ENCODE results near the gene NECAB2.

Gene NECAB2

GRCh38 chr16:83967838-83968305 lies at the start of gene NECAB2:
Gene NECAB2, plus strand, starts transcription at chr16:83968244. Its CDS starts 405 bp downstream, at chr16:83968649.
- H3K4me2 ChIP-seq (ENCODE audit: low read length): no peak within 1 kb of the TSS
- no peaks in the 10 kb centered on the region for H3K27me3 ChIP-seq (ENCODE audit: control insufficient read depth, low read length)
- H3F3A ChIP-seq (ENCODE audit: control insufficient read depth, insufficient read depth): no peaks in the 10 kb centered on the region
- H3K9me2 ChIP-seq (replicated peaks; ENCODE audit: control insufficient read depth, low read length): no peaks in the 10 kb centered on the region
- no peaks in the 10 kb centered on the region for H3K36me3 ChIP-seq (ENCODE audit: control insufficient read depth, low read length)
- no peaks in the 10 kb centered on the region for H3K79me2 ChIP-seq (ENCODE audit: control insufficient read depth, low read length)
- H3K4me1 ChIP-seq (ENCODE audit: control insufficient read depth, low read length): no peaks in the 10 kb centered on the region
- H3K9me3 ChIP-seq (ENCODE audit: control insufficient read depth, insufficient read depth, low read length): no peaks in the 10 kb centered on the region
- H3K4me3 ChIP-seq (ENCODE audit: low read length): no peak within 1 kb of the TSS
- TF ChIP-seq, protein P1, sequence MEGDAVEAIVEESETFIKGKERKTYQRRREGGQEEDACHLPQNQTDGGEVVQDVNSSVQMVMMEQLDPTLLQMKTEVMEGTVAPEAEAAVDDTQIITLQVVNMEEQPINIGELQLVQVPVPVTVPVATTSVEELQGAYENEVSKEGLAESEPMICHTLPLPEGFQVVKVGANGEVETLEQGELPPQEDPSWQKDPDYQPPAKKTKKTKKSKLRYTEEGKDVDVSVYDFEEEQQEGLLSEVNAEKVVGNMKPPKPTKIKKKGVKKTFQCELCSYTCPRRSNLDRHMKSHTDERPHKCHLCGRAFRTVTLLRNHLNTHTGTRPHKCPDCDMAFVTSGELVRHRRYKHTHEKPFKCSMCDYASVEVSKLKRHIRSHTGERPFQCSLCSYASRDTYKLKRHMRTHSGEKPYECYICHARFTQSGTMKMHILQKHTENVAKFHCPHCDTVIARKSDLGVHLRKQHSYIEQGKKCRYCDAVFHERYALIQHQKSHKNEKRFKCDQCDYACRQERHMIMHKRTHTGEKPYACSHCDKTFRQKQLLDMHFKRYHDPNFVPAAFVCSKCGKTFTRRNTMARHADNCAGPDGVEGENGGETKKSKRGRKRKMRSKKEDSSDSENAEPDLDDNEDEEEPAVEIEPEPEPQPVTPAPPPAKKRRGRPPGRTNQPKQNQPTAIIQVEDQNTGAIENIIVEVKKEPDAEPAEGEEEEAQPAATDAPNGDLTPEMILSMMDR (IDR thresholded peaks at IDR 0.05; ENCODE audit: low read depth, low read length, poor library complexity, severe bottlenecking): peak; percentile 49
- TF ChIP-seq EZH2phosphoT487 (IDR thresholded peaks at IDR 0.05; ENCODE audit: borderline replicate concordance, low read length): no peak
- no peaks in the 10 kb centered on the region for H4K20me1 ChIP-seq (ENCODE audit: control insufficient read depth, insufficient read depth, low read depth, low read length)
- H3K27ac ChIP-seq (ENCODE audit: low read depth, low read length): no peak within 1 kb of the TSS

DNA sequence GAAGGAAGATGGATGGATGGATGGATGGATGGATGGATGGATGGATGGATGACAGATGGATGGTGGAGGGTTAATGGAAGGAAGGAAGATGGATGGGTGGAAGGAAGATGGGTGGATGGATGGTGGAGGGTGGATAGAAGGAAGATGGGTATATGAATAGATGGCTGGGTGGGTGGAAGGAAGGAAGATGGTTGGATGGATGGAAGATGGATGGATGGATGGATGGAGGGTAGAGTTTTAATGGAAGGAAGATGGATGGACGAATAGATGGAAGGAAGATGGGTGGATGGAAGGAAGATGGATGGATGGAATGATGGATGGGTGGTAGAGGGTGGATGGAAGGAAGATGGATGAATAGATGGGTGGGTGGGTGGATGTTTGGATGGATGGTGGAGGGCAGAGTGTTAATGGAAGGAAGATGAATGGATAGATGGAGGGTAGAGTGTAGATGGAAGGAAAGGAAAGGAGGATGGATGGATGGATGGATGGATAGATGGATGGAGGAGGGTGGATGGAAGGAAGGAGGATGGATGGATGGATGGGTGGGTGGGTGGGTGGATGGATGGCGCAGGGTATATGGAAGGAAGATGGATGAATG lies 47.1 kb upstream of the NECAB2 start:
- Histone ChIP-seq H3F3A (ENCODE audit: control insufficient read depth, insufficient read depth) (no peaks in the 10 kb centered on the region), H3K79me2 (ENCODE audit: control insufficient read depth, low read length) (no peaks in the 10 kb centered on the region), H3K27ac (ENCODE audit: low read depth, low read length) (no peak overlapping the region), H3K9me3 (ENCODE audit: control insufficient read depth, insufficient read depth, low read length) (no peaks in the 10 kb centered on the region), H3K9me2 (replicated peaks; ENCODE audit: control insufficient read depth, low read length) (no peaks in the 10 kb centered on the region), H4K20me1 (ENCODE audit: control insufficient read depth, insufficient read depth, low read depth, low read length) (no peaks in the 10 kb centered on the region), H3K27me3 (ENCODE audit: control insufficient read depth, low read length) (no peaks in the 10 kb centered on the region), H3K4me1 (ENCODE audit: control insufficient read depth, low read length) (no peaks in the 10 kb centered on the region), H3K36me3 (ENCODE audit: control insufficient read depth, low read length) (peaks cover 16% of the 10 kb centered on the region), H3K4me3 (ENCODE audit: low read length) (no peak overlapping the region), H3K4me2 (ENCODE audit: low read length) (no peak overlapping the region)
- TF ChIP-seq, protein P1 (IDR thresholded peaks at IDR 0.05; ENCODE audit: low read depth, low read length, poor library complexity, severe bottlenecking): no peak

- Histone ChIP-seq H3K27me3 (ENCODE audit: control insufficient read depth, low read length) (no peaks in the 10 kb centered on the region), H3K4me1 (ENCODE audit: control insufficient read depth, low read length) (no peaks in the 10 kb centered on the region), H3K4me2 (ENCODE audit: low read length) (no peak overlapping the region), H3K4me3 (ENCODE audit: low read length) (no peak overlapping the region), H4K20me1 (ENCODE audit: control insufficient read depth, insufficient read depth, low read depth, low read length) (no peaks in the 10 kb centered on the region), H3F3A (ENCODE audit: control insufficient read depth, insufficient read depth) (no peaks in the 10 kb centered on the region), H3K79me2 (ENCODE audit: control insufficient read depth, low read length) (no peaks in the 10 kb centered on the region), H3K9me3 (ENCODE audit: control insufficient read depth, insufficient read depth, low read length) (no peaks in the 10 kb centered on the region), H3K9me2 (replicated peaks; ENCODE audit: control insufficient read depth, low read length) (no peaks in the 10 kb centered on the region), H3K36me3 (ENCODE audit: control insufficient read depth, low read length) (peaks cover 4% of the 10 kb centered on the region; the same call in 1 of the 2 replicates), H3K27ac (ENCODE audit: low read depth, low read length) (no peak overlapping the region)
- no peak for TF ChIP-seq EZH2phosphoT487 (IDR thresholded peaks at IDR 0.05; ENCODE audit: borderline replicate concordance, low read length)
These were observed 44.3 kb upstream of the NECAB2 start for GRCh38 chr16:83923581-83924365.

DNA sequence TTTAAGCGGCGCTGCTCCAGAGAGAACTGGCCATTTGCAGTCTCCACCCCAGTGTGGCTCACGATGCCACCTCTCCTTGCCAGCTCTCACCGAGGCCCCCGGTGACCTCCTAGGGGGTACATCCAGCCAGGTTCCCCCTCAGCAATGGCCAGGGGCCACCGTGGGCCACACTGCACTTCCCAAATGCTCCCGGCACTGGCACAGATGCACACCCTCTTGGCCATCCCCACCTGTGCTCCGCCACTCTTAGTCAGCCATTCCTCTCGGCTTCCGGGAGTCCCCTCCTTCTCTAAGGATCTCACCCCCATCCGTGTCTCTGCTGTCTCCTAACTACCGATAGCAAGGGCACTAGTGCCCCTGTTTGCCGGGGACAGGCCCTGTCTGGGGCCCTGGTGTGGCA lies 43.4 kb upstream of the NECAB2 start:
- Histone ChIP-seq H3K36me3 (ENCODE audit: control insufficient read depth, low read length) (no peaks in the 10 kb centered on the region), H3K9me3 (ENCODE audit: control insufficient read depth, insufficient read depth, low read length) (no peaks in the 10 kb centered on the region), H3K27ac (ENCODE audit: low read depth, low read length) (no peak overlapping the region), H4K20me1 (ENCODE audit: control insufficient read depth, insufficient read depth, low read depth, low read length) (no peaks in the 10 kb centered on the region), H3K27me3 (ENCODE audit: control insufficient read depth, low read length) (no peaks in the 10 kb centered on the region), H3K4me1 (ENCODE audit: control insufficient read depth, low read length) (no peaks in the 10 kb centered on the region), H3K79me2 (ENCODE audit: control insufficient read depth, low read length) (no peaks in the 10 kb centered on the region), H3K4me2 (ENCODE audit: low read length) (no peak overlapping the region), H3K4me3 (ENCODE audit: low read length) (no peak overlapping the region), H3K9me2 (replicated peaks; ENCODE audit: control insufficient read depth, low read length) (no peaks in the 10 kb centered on the region), H3F3A (ENCODE audit: control insufficient read depth, insufficient read depth) (no peaks in the 10 kb centered on the region)
- TF ChIP-seq, protein P1 (IDR thresholded peaks at IDR 0.05; ENCODE audit: low read depth, low read length, poor library complexity, severe bottlenecking): no peak
- TF ChIP-seq EZH2phosphoT487 (IDR thresholded peaks at IDR 0.05; ENCODE audit: borderline replicate concordance, low read length): no peak

Measured in DOHH2 (cell line).